NCI-H82 treated with DMSO at 0.1 percent for 48 hours (cell line): ENCODE measurements around the gene LMOD1.
"Not testable (repeated sequence)": the region's sequence is repeated elsewhere in the genome, so short reads cannot be mapped to it uniquely, and the experiment has no call there.

Experiments
- DNase-seq: peaks from one replicate; lab custom pipeline; 2025; ENCODE audit not compliant: unreplicated experiment; lab: John Stamatoyannopoulos, UW

LMOD1 gene

GRCh38 chr1:201917362-201918033, 28.9 kb downstream of the LMOD1 start:
- no peak for DNase-seq

GRCh38 chr1:201916649-201917249, 29.6 kb downstream of the LMOD1 start:
- peak; percentile 39 for DNase-seq

GRCh38 chr1:201914456-201915235, 31.7 kb downstream of the LMOD1 start:
- DNase-seq: no peak

GRCh38 chr1:201912832-201913231, 33.5 kb downstream of the LMOD1 start:
- no peak for DNase-seq

GRCh38 chr1:201911826-201912571, 34.3 kb downstream of the LMOD1 start:
- DNase-seq: no peak

GRCh38 chr1:201907621-201908020, 38.7 kb downstream of the LMOD1 start:
- no peak for DNase-seq

- DNase-seq: no peak
Observed at GRCh38 chr1:201906336-201906735, 40.0 kb downstream of the LMOD1 start.

GRCh38 chr1:201905234-201905890, 41.0 kb downstream of the LMOD1 start:
- DNase-seq: no peak

GRCh38 chr1:201904579-201904978, 41.8 kb downstream of the LMOD1 start:
- DNase-seq: no peak

GRCh38 chr1:201903135-201903534, 43.2 kb downstream of the LMOD1 start:
- DNase-seq: no peak

GRCh38 chr1:201902198-201902597, 44.1 kb downstream of the LMOD1 start:
- no peak for DNase-seq

GRCh38 chr1:201901036-201901435, 45.3 kb downstream of the LMOD1 start:
- not testable (repeated sequence) for DNase-seq

GRCh38 chr1:201900476-201900875, 45.9 kb downstream of the LMOD1 start:
- DNase-seq: no peak

- DNase-seq: no peak
Observed at GRCh38 chr1:201899683-201900429, 46.5 kb downstream of the LMOD1 start.

- no peak for DNase-seq
Observed at GRCh38 chr1:201898992-201899391, 47.4 kb downstream of the LMOD1 start.

GRCh38 chr1:201898240-201898894, 48.0 kb downstream of the LMOD1 start:
- DNase-seq: no peak

- DNase-seq: no peak
Observed at GRCh38 chr1:201896951-201897391, 49.4 kb downstream of the LMOD1 start.

- peak; percentile 87 for DNase-seq
Observed at GRCh38 chr1:201895913-201896807, 50.2 kb downstream of the LMOD1 start.
